T-cell (primary cell): ENCODE data around the gene POLR3H. TPM values are rescaled to one million over a fixed set of nuclear protein-coding genes. Genes with fewer than 3 reads are reported as not detected.
"Not testable (repeated sequence)": the region's sequence is repeated elsewhere in the genome, so short reads cannot be mapped to it uniquely, and the experiment has no call there.

ENCODE experiments used
- ATAC-seq, 4 experiments: fragments of 200-7000 bp in 3 of 4; fragments of 150-1000 bp in 1 of 4; cut with Tn5 transposase; replicated peaks in 1 of 4; 1 replicate in 3 of 4; 2 replicates in 1 of 4; pipeline ENCODE4 v1.10.0; 2021; ENCODE audit warnings: moderate library complexity in 3 of 4, mild to moderate bottlenecking in 2 of 4, moderate number of reproducible peaks in 1 of 4
- CTCF ChIA-PET, 2 donors: fragments of 300-600 bp; sonication (Branson Sonifier 250); formaldehyde crosslinking; loops; one replicate each; lab custom pipeline; 2022; ENCODE audit warnings: antibody characterized with exemption in 2 of 2; lab: Charles Lee
- POLR2A ChIA-PET, 2 donors: fragments of 300-600 bp; sonication (Branson Sonifier 250); formaldehyde crosslinking; loops; one replicate each; lab custom pipeline; 2022; ENCODE audit warnings: antibody characterized with exemption in 2 of 2; lab: Charles Lee
- DNase-seq, 35 experiments: peaks; one replicate each; pipeline versions ENCODE4 v3.0.0 to v3.0.0-alpha.2; 2013 to 2023
- H3K27ac ChIP-seq: one replicate; pipeline ENCODE4 v1.5.1; 2013; ENCODE audit warnings: low read length
- H3K27me3 ChIP-seq, 2 experiments: replicated peaks in 1 of 2; 1 replicate in 1 of 2; 2 replicates in 1 of 2; pipeline versions ENCODE4 v1.6.1 to v1.7.0; 2013; ENCODE audit warnings: low read length in 1 of 2, mixed read lengths in 1 of 2; ENCODE audit not compliant: control insufficient read depth in 2 of 2, insufficient read depth in 2 of 2; ENCODE audit errors: extremely low read depth in 1 of 2
- H3K36me3 ChIP-seq, 2 donors: 1 replicate in 1 of 2; 2 replicates in 1 of 2; pipeline versions ENCODE4 v1.6.1 to v1.7.0; 2013; ENCODE audit warnings: low read length in 1 of 2; ENCODE audit not compliant: control insufficient read depth in 2 of 2, insufficient read depth in 1 of 2; ENCODE audit errors: extremely low read depth in 1 of 2
- H3K4me1 ChIP-seq, 2 experiments: 1 replicate in 1 of 2; 2 replicates in 1 of 2; pipeline versions ENCODE4 v1.6.1 to v1.7.0; 2013; ENCODE audit warnings: low read length in 2 of 2, mixed read lengths in 1 of 2; ENCODE audit not compliant: insufficient read depth in 2 of 2, control insufficient read depth in 1 of 2; ENCODE audit errors: extremely low read depth in 1 of 2
- H3K4me3 ChIP-seq, 2 donors: 1 replicate in 1 of 2; 2 replicates in 1 of 2; pipeline versions ENCODE4 v1.5.1 to v1.7.0; 2013; ENCODE audit warnings: mild to moderate bottlenecking in 2 of 2, low read length in 1 of 2, moderate library complexity in 1 of 2; ENCODE audit not compliant: control insufficient read depth in 1 of 2; ENCODE audit errors: extremely low read depth in 1 of 2
- H3K9me3 ChIP-seq: 2 replicates; pipeline ENCODE4 v1.7.0; 2013
- H3K27ac Mint-ChIP-seq, 2 donors: one replicate each; pipeline ENCODE4 v1.8.0; 2020 to 2021; ENCODE audit warnings: mild to moderate bottlenecking in 2 of 2, mixed read lengths in 2 of 2
- H3K27me3 Mint-ChIP-seq, 2 donors: one replicate each; pipeline ENCODE4 v1.8.0; 2021 to 2022; ENCODE audit warnings: mixed read lengths in 2 of 2
- H3K36me3 Mint-ChIP-seq: one replicate; pipeline ENCODE4 v1.8.0; 2021; ENCODE audit warnings: mixed read lengths
- H3K4me1 Mint-ChIP-seq, 3 donors: one replicate each; pipeline ENCODE4 v1.8.0; 2020 to 2022; ENCODE audit warnings: mixed read lengths in 3 of 3, mild to moderate bottlenecking in 1 of 3
- H3K4me3 Mint-ChIP-seq, 3 donors: one replicate each; pipeline ENCODE4 v1.8.0; 2020 to 2022; ENCODE audit warnings: mild to moderate bottlenecking in 3 of 3, mixed read lengths in 3 of 3, moderate library complexity in 3 of 3
- H3K9me3 Mint-ChIP-seq, 3 donors: one replicate each; pipeline ENCODE4 v1.8.0; 2020 to 2022; ENCODE audit warnings: mixed read lengths in 3 of 3
- WGBS: methylation state at CpG from one replicate; pipeline ENCODE4 v1.1.5; 2013; ENCODE audit warnings: missing lambda C conversion rate; ENCODE audit not compliant: insufficient coverage; 5-methylcytosine and 5-hydroxymethylcytosine counted together
- total RNA-seq, 35 experiments: library from RNA in 6 of 35; stranded (reverse) in 6 of 35; fragments of 120-200 nt in 1 of 35; gene quantifications; one replicate each; pipeline versions ENCODE4 v1.2.1 to v1.2.4 and lab custom pipeline; 2013 to 2026

POLR3H gene
- total RNA-seq, 5 donors from 2014 or later (not counting 1 experiment from before 2014, with no cell fraction given): 20.6 to 57.7 (median 44.9) TPM

DNA sequence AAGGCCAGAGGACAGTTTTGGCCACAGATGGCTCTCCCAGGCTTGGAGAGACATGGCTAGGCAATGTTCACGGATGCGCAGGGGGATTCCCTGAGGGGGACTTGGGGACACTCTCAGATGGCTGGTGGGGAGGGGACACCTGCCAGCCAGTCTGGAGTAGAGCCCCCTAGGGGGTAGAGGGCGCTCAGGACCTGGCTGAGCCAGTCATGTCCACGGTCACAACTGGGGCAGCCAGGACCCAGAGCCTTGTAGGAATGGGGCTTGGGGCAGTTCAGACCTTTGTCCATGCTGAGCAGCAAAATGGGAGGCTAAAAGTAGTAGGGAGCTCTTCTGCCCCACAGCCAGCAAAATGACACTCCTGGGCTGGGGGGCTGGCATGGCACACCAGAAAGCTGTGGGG is 18.2 kb upstream of the POLR3H start:
- Histone ChIP-seq H3K4me1 (peaks cover 0 to 1% of the 10 kb centered on the region in 2 experiments), H3K4me3 (no peak overlapping the region), H3K27ac (no peak overlapping the region), H3K9me3 (no peaks in the 10 kb centered on the region), H3K27me3 (peaks cover 6 to 52% of the 10 kb centered on the region in 2 experiments), H3K36me3 (no peaks in the 10 kb centered on the region)
- no peaks in the 10 kb centered on the region for H3K9me3 Mint-ChIP-seq
- DNase-seq (no peak), ATAC-seq (no peak)
- no peak overlapping the region for H3K4me3 Mint-ChIP-seq
- WGBS: 87% methylated on average over 3 of the region's 4 CpGs
- H3K27me3 Mint-ChIP-seq: peaks cover 14 to 45% of the 10 kb centered on the region in 2 donors
- CTCF ChIA-PET: no interaction called here
- no peaks in the 10 kb centered on the region for H3K4me1 Mint-ChIP-seq
- H3K36me3 Mint-ChIP-seq: no peaks in the 10 kb centered on the region
- no peak overlapping the region for H3K27ac Mint-ChIP-seq
- POLR2A ChIA-PET: no interaction called here

DNA sequence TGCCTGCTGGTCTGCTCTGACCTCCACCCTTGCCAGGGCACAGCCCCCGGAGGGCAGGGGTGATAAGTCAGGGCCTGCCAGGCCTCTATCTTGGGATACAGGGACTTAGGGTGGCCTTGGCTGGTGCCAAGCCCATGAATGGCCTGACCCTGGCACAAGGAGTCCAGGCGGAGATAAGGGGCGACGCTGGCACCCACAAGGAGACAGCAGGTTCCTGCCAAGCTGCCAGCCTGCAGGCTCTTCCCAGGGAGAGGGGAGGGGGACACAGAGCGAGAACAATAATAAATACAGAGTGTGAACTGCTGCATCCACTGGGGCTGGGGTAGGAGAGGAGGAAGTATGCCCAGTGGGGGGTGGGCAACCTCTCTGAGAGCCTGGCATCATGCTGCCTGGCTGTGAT is 17.5 kb upstream of the POLR3H start:
- ATAC-seq (no peak), DNase-seq (no peak)
- WGBS: 85% methylated on average over 5 of the region's 5 CpGs
- peaks cover 14 to 49% of the 10 kb centered on the region in 2 donors for H3K27me3 Mint-ChIP-seq
- ChIA-PET POLR2A (no interaction called here), CTCF (interaction anchor here in 1 of 2 donors (0.6 kb wide), 1 partner anchor 387 kb away, joined by 3 read pairs; no protein-coding TSS in a partner anchor)
- H3K4me3 ChIP-seq: no peak overlapping the region
- no peak overlapping the region for H3K27ac ChIP-seq
- H3K36me3 Mint-ChIP-seq: no peaks in the 10 kb centered on the region
- H3K4me1 ChIP-seq: peaks cover 0 to 3% of the 10 kb centered on the region in 2 experiments
- no peaks in the 10 kb centered on the region for H3K4me1 Mint-ChIP-seq
- H3K4me3 Mint-ChIP-seq: no peak overlapping the region
- no peaks in the 10 kb centered on the region for H3K9me3 ChIP-seq
- no peaks in the 10 kb centered on the region for H3K36me3 ChIP-seq
- peaks cover 6 to 58% of the 10 kb centered on the region in 2 experiments for H3K27me3 ChIP-seq
- no peak overlapping the region for H3K27ac Mint-ChIP-seq
- no peaks in the 10 kb centered on the region for H3K9me3 Mint-ChIP-seq

DNA sequence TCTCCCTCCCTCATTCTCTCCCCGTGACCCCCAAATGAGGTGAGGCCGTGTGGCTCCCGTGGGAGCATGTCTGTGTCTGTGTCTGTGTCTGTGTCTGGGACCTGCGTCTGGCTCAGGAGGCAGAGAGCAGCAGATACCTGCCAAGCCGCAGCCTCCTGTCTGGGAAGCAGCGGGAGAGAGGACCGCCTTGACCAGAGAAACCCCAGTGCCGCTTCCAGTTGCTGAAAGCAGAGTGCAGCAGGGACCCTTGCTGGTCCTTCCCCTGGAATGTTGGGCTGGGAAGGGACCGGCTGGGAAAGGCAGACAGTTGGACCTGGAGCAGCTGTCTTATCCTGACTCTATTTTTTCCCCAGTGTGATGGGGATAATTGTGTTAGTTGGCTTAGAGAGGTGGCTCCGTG is 17.1 kb upstream of the POLR3H start:
- H3K36me3 Mint-ChIP-seq: no peaks in the 10 kb centered on the region
- Histone ChIP-seq H3K36me3 (no peaks in the 10 kb centered on the region), H3K9me3 (no peaks in the 10 kb centered on the region), H3K4me1 (peaks cover 0 to 3% of the 10 kb centered on the region in 2 experiments), H3K27ac (no peak overlapping the region), H3K4me3 (no peak overlapping the region), H3K27me3 (peaks cover 6 to 63% of the 10 kb centered on the region in 2 experiments)
- DNase-seq (no peak), ATAC-seq (no peak)
- H3K4me1 Mint-ChIP-seq: peaks cover 0 to 2% (median 0%) of the 10 kb centered on the region in 3 donors
- peaks cover 14 to 53% of the 10 kb centered on the region in 2 donors for H3K27me3 Mint-ChIP-seq
- H3K27ac Mint-ChIP-seq: no peak overlapping the region
- H3K4me3 Mint-ChIP-seq: no peak overlapping the region
- POLR2A ChIA-PET: no interaction called here
- CTCF ChIA-PET: no interaction called here
- 82% methylated on average over 5 of the region's 10 CpGs for WGBS
- no peaks in the 10 kb centered on the region for H3K9me3 Mint-ChIP-seq

DNA sequence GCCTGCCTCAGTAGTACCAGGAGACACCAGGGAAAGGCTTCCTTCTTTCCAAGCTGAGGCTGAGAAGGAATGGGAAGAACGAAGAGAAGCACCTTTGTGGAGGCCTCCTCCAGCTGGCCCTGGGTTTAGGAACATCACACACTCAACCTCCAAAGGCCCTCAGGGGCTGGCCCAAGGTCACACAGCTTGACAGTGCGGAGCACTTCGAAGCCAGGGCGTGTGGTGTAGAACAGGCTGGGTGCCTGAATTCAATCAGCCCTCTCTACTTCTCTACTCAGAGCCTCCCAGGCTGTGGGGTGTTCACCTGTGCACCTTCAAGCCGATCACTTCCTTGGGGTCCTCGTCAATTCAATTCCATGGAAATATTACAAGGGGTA is 15.8 kb upstream of the POLR3H start:
- ATAC-seq: no peak
- Histone ChIP-seq H3K36me3 (no peaks in the 10 kb centered on the region), H3K9me3 (no peaks in the 10 kb centered on the region), H3K27me3 (peaks cover 6 to 71% of the 10 kb centered on the region in 2 experiments), H3K27ac (no peak overlapping the region), H3K4me3 (no peak overlapping the region), H3K4me1 (peaks cover 0 to 3% of the 10 kb centered on the region in 2 experiments)
- no peaks in the 10 kb centered on the region for H3K9me3 Mint-ChIP-seq
- DNase-seq: no peak
- no peaks in the 10 kb centered on the region for H3K36me3 Mint-ChIP-seq
- peaks cover 0 to 3% (median 0%) of the 10 kb centered on the region in 3 donors for H3K4me1 Mint-ChIP-seq
- H3K27ac Mint-ChIP-seq: no peak overlapping the region
- H3K4me3 Mint-ChIP-seq: no peak overlapping the region
- no CpG with 5 or more reads among the region's 6 CpGs for WGBS
- CTCF ChIA-PET: no interaction called here
- H3K27me3 Mint-ChIP-seq: peaks cover 14 to 59% of the 10 kb centered on the region in 2 donors
- POLR2A ChIA-PET: no interaction called here

DNA sequence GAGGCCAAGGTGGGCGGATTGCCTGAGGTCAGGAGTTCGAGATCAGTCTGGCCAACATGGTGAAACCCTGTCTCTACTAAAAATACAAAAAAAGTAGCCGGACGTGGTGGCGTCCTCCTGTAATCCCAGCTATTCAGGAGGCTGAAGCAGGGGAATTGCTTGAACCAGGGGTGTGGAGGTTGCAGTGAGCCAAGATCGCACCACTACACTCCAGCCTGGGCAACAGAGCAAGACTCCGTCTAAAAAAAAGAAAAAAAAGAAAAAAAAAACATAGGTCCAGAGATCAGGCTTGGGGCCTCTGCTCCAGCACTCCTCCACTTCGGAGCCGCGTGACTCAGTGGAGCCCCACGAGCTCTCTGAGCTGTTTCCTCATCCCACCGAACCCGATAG is 14.0 kb upstream of the POLR3H start:
- H3K36me3 Mint-ChIP-seq, H3K4me3 Mint-ChIP-seq, POLR2A ChIA-PET, ATAC-seq, H3K9me3 ChIP-seq, H3K27ac Mint-ChIP-seq, H3K36me3 ChIP-seq, H3K4me1 ChIP-seq, H3K9me3 Mint-ChIP-seq, CTCF ChIA-PET, H3K27ac ChIP-seq, H3K4me1 Mint-ChIP-seq, DNase-seq, H3K4me3 ChIP-seq: not testable (repeated sequence)
- WGBS: 95% methylated on average over 7 of the region's 13 CpGs
- H3K27me3 Mint-ChIP-seq: peaks cover 14 to 62% of the 10 kb centered on the region in 2 donors
- H3K27me3 ChIP-seq: peaks cover 6 to 75% of the 10 kb centered on the region in 2 experiments

DNA sequence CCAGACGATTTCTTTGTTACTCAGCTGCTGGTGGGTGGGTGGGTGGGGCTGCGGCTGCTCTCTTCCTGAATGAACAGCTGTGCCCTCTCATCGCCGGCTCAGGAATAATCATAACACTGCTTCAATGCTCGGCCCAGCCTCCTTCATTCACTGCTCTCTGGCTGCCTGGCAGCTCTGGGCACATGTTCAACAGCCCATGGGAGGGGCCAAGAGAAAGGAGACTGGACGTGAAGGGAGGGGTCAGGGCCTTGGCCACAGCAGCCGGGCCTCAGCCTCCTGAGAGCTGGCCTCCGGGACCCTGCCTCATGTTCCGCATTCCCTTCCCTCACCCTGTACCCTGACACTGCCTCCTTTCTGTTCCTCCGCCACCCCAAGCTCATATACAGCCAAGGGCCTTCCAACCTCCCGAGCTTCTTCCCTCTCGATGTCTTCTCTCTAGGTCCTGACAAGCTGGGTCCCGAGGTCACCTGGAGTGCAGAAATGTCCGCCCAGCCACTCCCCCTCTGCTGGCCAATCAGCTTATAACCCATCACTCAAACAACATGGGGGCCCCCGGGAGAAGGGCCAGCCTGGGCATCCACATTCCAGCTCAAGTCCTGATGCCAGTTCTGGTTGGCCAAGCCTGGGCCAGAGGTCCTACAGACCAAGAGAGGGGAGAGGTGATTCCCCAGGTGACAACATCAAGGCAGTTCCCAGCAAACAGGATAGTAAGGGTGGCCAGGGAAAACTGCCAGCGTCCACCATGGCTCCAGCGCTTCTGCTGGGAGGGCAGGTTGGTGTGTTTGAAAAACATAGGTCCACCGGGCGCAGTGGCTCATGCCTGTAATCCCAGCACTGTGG is 13.4 kb upstream of the POLR3H start:
- no peak overlapping the region for H3K27ac Mint-ChIP-seq
- H3K36me3 Mint-ChIP-seq: no peaks in the 10 kb centered on the region
- ChIA-PET CTCF (no interaction called here), POLR2A (no interaction called here)
- peaks cover 0 to 3% (median 0%) of the 10 kb centered on the region in 3 donors for H3K4me1 Mint-ChIP-seq
- H3K27ac ChIP-seq: no peak overlapping the region
- H3K36me3 ChIP-seq: no peaks in the 10 kb centered on the region
- H3K27me3 Mint-ChIP-seq: peaks cover 14 to 63% of the 10 kb centered on the region in 2 donors
- no peak overlapping the region for H3K4me3 ChIP-seq
- 73% methylated on average over 10 of the region's 19 CpGs for WGBS
- H3K27me3 ChIP-seq: peaks cover 6 to 73% of the 10 kb centered on the region in 2 experiments
- H3K4me3 Mint-ChIP-seq: no peak overlapping the region
- ATAC-seq: no peak
- H3K9me3 Mint-ChIP-seq: no peaks in the 10 kb centered on the region
- no peaks in the 10 kb centered on the region for H3K9me3 ChIP-seq
- peaks cover 0 to 3% of the 10 kb centered on the region in 2 experiments for H3K4me1 ChIP-seq
- no peak for DNase-seq
